Dedifferentiated amniotic fluid mesenchymal stem cell (primary cell): ENCODE measurements around the gene CDK8.
A peak's percentile ranks its signal among the peaks of the same experiment; 100 is the strongest.
"Not testable (repeated sequence)": the region's sequence is repeated elsewhere in the genome, so short reads cannot be mapped to it uniquely, and the experiment has no call there.

Experiments used
- DNase-seq: peaks from one replicate; pipeline ENCODE4 v3.0.0-alpha.2; 2016; ENCODE audit errors: extremely low spot score

Gene CDK8

DNA sequence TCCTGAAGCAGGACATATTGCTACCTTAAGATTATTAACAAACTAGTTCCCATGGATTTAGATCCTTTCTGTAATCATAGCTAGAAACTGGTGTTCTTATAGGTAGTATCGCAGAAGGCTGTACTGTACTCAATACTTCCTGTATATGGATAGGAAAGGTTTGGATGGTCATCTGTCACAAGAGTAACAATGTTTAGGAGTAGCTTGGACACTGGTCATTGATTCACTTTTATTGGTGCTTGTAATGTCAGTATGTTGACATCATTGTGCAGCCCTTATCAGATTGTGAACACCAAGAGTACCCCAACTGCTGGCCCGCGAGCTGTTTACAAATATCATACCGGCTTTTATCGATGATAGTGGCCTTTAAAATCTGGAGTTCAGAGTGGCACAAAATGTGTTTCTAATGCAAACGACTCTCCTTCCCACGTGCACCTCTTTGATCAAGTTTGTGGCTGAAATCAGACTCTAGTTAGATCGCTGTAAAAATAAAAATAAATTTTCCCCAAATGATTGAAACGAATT lies 605 bp upstream of the CDK8 start:
- no peak for DNase-seq

DNA sequence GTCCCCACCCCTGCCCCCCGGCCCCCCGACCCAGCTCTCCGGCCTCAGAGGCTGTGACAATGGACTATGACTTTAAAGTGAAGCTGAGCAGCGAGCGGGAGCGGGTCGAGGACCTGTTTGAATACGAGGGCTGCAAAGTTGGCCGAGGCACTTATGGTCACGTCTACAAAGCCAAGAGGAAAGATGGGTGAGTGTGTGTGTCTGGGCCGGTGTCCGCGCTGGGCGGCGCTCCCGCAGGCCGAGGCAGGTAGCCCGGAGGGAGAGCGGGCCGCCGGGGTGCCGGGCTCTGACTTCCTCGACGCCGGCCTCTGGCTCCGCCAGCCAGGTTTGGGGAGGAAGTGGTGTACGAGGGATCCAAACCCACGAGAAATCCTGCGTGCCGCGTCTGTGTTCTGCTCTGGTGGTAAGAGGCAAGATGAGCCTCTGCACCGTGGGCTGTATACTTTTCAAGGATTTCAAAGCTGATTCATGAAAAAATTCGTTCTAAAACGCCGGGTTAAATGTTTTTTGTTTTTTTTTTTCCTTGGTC lies 718 bp downstream of the CDK8 start:
- peak; percentile 31 for DNase-seq

DNA sequence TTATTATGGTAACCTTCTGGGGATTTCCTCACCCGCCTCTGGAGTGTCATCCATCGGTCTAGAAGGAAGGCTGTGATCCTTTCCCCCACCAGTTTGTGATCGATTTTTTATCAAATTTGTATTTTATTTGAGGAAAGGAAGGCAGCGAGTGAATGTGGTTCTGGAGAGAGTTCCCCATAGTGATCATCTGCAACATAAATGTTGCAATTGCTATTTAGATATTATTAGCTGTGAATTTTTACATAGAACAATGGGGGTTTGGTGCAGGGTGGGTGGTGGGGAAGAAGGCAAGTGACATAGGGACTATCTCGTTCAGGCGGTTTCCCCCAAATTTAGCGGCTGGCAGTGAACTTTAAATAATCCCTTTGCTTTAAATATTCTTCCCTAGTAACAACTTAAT lies 1.2 kb downstream of the CDK8 start:
- no peak for DNase-seq

DNA sequence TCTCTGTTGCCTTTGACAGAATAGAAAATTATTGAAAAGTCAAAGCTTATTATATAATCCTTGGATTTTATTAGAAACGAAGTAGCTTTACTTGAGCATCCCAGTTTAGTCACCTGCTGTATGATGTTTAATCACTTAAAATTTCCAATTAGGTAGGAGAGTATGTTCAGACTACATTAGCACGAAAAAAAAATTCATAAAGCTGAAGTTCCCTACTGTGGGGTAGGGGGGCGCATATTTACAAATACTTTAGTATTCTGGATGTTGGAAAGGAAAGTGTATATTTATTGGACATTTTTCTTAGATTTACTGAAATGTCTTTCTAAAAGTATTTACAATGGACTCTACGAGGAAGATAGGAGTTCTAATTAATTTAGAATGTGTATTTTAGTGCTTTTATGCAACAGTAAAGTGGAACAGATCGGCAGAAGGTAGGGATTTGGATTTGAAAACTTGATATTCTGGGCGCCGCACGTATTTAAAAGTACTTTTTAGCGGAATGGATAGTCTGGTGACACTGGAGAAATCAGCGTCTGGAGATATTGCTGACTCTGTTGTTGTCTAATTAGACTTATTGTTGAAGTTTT lies 1.9 kb downstream of the CDK8 start:
- DNase-seq = peak; percentile 22

DNA sequence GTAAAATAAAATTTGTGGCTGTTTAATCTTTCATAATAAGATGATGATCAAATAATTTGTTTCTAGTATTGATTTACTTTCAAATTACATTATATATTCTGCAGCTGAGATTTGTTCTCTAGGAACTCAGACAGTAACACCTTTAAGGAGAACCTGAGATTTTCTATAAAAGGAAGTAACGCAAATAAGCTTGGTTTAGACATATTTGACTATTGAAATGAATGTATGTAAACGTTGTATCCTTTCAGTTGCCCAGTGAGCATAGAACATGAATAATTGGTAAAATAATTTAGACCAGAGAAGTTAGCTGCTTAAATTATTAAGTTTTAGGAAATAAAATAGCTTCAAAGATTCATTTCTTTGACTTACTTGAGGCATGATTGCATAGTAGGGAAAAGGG lies 3.1 kb downstream of the CDK8 start:
- no peak for DNase-seq

DNA sequence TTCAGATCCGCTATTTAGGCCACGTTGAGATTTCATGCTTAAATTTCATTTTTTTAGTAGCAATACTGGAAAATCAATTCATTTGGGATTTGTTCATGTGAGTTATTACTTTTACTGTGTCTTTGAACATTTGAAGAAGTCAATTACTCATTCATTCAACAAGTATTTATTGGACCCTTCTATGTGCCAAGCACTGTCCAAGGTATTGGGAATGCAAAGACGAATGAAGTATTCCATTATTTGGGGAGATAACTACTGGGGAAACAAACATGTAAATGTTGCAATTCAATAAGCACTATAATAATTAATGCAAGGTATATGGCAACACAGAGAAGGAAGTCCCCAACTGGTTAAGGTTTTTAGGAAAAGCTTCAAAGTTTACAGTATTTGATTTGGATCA lies 5.7 kb downstream of the CDK8 start:
- DNase-seq = no peak

DNA sequence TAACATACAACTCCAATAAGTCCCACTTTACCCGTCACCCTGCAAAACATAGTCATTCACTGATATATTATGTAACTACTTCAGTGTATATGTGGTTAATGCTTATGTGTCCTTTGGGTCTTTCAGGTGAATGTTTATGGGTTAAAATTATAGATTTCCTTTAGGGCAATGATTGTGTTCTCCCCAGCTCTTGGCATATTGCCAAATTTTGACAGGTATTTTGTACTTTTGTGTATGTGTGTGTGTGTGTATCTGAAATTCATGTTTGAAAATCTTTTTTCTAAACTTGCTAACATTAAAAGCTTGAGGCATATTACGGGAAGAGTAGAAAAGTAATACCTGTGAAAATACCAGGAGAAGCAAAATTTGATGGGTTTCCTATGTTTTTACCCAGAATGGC lies 8.2 kb downstream of the CDK8 start:
- DNase-seq = no peak

DNA sequence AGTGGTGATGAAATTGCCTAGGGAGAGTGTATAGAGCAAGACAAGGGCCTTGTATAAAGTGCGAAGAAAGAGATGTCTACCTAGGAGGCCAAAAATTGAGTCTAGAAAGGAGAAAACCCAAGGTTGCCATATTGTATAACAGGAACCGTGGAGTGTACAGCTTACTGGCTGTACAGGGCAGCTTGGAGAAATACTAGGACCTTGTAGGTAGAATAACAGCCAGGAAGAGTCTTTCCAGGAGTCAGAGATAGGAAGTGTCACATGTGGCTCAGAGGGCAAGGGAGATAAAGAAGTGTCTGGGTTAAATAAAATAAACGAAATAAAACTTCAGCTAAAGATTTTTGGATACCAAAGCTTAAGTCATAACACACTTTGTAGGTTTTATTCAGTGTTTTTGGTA lies 12.4 kb downstream of the CDK8 start:
- no peak for DNase-seq

DNA sequence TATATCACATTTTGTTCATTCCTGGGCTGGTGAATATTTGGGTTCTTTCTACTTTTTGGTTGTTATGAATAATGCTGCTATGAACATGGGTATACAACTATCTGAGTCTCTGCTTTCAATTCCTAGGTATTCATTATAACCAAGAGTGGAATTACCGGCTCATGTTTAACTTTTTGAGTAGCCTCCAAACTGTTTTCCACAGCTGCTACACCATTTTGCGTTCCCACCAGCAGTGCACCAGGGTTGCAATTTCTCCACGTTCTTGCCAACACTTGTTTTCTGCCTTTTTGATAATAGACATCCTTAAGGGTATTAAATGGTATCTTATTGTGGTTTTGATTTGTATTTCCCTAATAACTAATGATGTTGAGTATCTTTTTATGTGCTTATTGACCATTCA lies 16.8 kb downstream of the CDK8 start:
- no peak for DNase-seq

DNA sequence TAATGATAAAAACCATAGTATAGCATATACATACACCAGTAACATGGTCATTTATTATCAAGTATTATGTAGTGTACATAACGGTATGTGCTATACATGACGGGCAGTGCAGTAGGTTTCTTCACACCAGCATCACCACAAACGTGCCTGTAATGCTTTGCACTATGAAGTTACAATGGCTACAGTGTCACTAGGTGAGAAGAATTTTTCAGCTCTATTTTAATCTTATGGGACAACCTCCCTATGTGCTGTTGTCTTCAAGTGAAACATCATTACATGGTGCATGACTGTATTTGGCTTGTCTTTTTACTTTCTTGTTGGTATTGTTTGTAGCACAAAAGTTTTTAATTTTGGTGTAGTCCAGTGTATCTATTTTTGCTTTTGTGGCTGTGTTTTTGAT lies 18.7 kb downstream of the CDK8 start:
- DNase-seq = no peak

DNA sequence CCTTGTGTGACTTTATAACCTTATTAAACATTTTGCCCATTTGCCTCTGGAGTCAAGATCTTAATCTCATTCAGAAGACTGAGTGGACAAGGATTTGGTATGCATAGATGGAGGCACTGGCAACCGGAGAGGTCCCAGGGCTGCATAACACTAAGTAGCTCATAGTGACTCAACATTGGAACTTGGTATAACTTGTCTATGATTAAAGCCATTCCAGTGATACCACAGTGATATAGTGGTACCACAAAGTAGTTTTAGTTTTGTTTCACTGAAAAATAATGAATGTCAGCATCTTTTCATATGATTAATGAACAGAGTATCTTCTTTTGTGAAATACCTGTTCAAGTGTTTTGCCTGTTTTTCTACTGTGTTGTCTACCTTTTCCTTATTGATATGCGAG lies 26.4 kb downstream of the CDK8 start:
- peak; percentile 43 for DNase-seq

DNA sequence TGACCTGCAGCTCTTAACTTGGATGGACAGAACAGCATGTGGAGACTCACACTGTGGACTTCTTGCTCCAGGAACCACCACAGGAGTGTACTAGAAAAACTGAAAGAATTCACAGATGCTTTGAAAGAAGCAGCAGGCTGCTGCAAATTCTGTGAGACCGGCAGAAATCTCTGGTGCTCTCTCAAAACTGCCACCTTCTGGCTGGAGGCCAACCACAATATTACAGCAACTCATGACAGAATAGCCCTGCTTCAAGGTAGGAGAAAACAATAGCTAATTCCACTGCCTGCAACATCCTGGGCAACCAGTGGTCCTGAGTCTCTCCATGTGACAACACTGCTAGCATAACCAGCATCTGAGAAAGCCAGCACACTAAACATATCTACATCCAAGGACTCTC lies 26.9 kb downstream of the CDK8 start:
- DNase-seq = no peak

DNA sequence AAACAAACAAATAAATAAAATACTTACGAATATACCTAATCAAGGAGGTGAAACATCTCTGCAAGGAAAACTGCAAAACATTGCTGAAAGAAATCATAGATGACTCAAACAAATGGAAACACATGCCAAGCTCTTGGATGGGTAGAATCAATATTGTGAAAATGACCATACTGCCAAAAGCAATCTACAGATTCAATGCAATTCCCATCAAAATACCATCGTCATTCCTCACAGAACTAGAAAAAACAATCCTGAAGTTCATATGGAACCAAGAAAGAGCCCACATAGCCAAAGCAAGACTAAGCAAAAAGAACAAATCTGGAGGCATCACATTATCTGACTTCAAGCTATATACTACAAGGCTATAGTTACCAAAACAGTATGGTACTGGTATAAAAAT lies 32.0 kb downstream of the CDK8 start:
- not testable (repeated sequence) for DNase-seq

DNA sequence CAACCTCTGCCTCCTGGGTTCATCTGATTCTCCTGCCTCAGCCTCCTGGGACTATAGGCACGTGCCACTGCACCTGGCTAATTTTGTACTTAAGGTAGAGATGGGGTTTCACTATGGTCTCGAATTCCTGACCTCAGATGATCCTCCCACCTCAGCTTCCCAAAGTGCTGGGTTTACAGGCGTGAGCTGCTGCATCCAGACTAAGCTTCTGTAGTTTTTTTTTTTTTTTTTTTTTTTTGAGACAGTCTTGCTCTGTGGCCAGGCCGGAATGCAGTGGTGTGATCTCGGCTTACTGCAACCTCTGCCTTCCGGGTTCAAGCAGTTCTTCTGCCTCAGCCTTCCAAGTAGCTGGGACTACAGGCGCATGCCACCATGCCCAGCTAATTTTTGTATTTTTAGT lies 34.9 kb downstream of the CDK8 start:
- DNase-seq = not testable (repeated sequence)

DNA sequence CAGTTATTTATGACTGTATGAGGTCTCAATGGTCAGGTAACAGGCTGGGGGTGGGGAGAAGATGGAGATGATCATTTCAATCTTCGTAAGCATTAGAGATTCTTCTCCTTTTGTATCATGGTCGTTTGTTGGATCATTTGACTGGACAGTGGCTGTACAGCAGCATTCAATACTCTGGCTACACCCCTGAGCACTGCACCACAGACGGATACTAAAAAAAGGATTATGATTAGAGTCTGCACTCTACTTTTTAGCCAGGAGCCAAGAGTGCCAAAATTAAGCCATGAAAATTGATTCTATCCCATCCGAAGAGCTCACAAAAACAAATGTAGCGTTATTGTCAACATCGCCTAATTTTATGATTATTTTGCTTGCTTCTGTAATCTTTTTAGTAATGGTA lies 41.9 kb downstream of the CDK8 start:
- no peak for DNase-seq

DNA sequence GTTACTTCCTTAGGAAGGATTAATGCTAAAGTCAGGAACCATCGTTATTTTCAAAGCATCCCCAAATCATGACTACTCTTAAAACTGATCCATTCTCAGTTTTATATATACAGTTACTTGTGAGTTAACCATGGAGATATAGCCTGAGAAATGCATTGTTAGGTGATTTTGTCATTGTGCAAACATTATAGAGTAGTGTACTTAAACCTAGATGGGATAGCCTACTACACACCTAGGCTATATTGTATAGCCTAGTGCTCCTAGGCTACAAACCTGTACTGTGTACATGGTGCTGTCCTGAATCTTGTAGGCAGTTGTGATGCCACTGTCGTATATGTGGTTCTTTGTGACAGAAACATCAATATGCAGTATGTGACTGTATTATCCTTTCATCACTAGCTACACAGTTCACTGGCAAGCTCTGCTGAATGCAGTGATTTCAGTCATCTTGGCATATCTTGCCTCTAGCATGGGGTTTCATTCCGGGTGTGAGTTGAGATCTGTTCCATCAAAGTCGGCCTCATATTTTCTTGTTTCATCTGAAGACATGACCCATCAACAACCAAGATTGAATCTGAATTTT lies 45.3 kb downstream of the CDK8 start:
- no peak for DNase-seq

DNA sequence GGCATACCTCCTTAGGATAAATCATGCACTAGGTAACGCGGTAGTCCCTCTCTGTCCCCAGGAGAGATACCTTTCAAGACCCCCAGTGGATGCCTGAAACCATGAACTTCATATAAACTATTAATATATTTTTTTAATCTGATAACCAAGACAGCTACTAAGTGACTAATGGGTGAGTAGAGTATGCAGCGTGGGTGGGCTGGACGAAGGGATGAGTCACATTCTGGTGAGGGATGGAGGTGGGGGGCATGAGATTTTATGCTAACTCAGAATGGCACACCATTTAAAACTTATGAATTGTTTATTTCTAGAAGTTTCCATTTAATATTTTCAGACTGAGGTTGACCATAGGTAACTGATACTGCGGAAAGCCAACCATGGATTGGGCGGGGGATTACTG lies 46.2 kb downstream of the CDK8 start:
- no peak for DNase-seq

DNA sequence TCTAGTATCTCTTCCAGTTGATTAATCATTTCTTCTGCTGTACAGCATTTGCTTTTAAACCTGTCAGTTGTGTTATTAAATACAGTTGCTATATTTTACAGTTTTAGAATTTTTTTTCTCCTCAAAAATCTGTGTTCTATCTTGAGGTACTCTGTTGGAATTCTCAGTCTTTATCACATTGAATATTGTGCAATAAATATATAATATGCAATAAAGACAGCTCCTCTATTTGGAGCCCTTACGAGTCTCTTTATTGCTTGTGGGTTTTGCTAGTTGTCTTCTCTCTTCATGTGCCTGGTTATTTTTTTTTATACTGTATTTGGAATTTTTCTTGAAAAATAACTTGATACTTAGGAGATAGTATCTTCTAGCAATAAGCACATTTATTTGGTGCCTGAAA lies 51.7 kb downstream of the CDK8 start:
- no peak for DNase-seq

DNA sequence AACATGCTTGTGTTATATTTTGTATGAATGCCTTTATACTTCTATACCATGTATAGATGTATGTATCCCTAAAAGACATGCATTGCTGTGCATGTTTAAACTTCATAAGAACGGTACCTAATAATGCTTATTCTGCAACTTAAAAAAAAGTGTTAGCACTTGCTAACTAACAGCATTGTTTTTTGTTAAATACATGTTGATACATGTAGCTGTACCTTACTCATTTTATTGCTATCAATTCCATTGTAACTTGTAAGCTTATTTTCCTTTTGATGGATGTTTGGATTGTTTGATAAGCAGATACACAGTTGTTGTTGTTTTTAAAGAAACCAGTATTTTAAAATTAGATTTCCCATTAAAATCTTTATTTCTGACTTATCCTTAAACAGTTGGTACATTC lies 53.8 kb downstream of the CDK8 start:
- no peak for DNase-seq

DNA sequence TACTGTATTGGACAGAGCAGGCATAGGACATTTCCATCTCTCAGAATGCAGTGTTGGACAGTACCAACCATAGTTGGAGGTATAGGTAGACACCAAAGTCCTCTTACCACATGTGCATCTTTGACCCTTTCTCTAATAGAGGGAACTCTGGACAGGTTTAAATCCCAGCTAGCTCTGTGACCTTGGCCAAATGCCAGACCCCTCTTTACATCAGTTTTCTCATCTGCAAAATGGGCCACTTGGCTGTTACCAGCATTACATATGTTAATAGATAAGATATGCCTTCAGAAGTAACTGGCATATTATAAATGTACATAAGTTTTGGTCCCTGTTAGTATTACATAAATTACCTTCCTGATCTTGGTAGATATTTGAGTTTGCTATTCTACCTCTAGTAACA lies 54.3 kb downstream of the CDK8 start:
- DNase-seq = no peak

DNA sequence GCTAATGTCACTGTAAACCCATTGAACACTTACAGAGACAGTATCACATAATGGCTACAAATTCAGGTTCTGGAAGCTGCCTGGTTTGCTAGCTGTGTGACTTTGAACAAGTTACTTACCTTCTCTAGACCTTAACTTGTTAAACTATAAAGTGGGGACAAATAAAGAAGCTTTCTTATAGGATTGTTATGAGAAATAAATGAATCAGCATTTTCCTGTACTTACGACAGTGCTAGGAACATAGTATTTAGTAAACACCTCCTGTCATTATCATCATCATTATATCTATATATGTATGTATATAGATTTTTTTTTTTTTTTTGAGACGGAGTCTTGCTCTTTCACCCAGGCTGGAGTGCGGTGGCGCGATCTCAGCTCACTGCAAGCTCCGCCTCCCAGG lies 54.9 kb downstream of the CDK8 start:
- no peak for DNase-seq

DNA sequence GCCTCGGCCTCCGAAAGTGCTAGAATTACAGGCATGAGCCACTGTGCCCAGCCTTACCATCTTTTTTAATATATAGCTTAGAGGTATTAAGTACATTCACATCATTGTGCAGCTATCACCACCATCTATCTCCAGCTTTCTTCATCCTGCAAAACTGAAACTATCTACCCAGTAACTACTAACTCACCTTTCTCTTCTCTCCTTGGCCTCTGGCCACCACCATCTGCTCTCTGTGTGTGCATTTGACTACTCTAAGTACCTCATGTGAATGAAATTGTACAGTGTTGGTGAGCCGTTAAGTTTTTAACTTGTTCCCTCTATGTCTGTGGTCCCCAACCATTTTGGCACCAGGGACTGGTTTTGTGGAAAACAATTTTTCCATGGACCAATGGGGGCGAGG lies 56.1 kb downstream of the CDK8 start:
- DNase-seq = no peak

DNA sequence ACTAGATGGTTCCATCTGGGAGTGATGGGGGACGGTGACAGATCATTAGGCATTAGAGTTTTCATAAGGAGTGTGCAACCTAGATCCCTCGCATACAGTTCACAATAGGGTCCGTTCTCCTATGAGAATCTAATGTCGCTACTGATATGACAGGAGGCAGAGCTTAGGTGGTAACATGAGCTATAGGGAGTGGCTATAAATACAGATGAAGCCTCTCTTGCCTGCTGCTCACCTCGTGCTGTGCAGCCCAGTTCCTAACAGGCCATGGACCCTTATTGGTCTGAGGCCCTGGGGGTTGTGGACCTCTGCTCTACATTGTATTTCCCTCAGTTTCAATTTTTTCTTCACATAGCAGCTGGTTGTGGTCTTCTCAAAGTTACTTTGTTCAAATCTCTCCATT lies 56.5 kb downstream of the CDK8 start:
- no peak for DNase-seq

DNA sequence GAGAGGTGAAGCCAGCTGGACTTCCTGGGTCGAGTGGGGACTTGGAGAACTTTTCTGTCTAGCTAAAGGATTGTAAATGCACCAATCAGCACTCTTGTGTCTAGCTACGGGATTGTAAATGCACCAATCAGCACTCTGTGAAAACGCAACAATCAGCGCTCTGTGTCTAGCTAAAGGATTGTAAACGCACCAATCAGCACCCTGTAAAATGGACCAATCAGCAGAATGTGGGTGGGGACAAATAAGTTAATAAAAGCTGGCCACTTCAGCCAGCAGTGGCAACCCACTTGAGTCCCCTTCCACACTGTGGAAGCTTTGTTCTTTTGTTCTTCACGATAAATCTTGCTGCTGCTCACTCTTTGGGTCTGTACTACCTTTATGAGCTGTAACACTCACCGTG lies 58.1 kb downstream of the CDK8 start:
- not testable (repeated sequence) for DNase-seq
